NCI-H748 treated with DMSO at 0.1 percent for 48 hours (cell line): ENCODE results near the gene RFX1.
A peak's percentile ranks its signal among the peaks of the same experiment; 100 is the strongest.

Experiments used
- DNase-seq: peaks from one replicate; lab custom pipeline; 2025; lab: John Stamatoyannopoulos, UW

RFX1 gene

GRCh38 chr19:13960863-13961784 is 45.0 kb downstream of the RFX1 start:
- no peak for DNase-seq

DNA sequence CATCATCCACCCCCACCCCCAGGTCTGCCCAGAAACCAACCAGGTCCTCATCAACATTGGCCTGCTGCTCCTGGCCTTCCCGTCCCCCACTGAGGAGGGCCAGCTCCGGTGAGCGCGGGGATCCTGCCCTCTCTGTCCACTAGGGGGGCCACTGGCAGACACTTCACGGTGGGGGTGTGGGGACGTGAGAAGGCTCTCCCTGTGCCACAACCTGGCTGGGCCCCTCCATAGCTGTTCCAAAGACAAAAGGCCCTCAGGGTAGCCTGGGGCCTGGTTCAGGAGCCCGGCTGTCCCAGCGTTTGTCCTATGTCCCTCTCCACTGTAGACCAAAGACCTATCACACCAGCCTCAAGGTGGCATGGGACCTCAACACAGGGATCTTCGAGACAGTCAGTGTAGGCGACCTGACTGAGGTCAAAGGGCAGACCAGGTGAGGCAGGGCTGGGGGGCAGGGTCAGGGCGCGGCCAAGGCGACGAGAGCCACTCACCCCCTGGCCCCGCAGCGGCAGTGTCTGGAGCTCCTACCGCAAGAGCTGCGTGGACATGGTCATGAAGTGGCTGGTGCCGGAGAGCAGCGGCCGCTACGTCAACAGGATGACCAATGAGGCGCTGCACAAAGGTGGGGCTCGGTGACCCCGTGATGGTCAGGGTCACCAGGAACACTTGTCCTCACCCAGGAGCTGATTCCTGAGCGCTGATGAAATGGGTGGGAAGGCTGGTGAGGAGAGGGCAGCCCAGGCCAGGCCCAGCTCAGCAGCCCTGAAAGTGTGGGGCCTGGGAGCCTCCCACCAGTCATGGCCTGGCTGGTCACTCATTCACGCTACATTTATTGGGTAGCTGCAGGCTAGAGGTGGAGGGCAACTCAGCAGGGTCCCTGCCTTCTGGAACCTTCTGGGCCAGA is 45.9 kb downstream of the RFX1 start:
- DNase-seq = no peak

DNA sequence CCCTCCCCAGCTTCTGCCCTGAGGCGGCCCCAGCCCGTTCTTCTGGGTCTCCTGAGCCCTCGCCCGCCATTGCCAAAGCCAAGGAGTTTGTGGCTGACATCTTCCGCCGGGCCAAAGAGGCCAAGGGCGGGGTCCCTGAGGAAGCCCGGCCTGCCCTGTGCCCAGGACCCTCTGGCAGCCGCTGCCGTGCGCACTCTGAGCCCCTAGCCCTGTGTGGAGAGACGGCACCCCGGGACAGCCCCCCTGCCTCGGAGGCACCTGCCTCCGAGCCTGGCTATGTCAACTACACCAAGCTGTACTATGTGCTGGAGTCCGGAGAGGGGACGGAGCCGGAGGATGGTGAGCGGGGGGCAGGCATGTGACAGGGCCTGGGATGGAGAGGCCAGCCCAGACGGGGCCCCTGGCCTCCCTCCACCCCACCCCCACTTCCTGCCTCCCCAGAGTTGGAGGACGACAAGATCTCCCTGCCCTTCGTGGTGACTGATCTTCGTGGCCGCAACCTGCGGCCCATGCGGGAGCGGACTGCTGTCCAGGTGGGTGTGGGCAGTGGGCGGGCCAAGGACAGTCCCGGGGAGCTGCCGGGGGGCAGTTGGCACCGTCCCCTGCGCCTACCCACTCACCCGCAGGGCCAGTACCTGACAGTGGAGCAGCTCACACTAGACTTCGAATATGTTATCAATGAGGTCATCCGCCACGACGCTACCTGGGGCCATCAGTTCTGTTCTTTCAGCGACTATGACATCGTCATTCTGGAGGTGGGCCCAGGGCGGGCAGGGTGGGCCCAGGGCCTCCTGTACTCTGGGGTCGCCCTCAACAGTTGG is 46.8 kb downstream of the RFX1 start:
- no peak for DNase-seq

- DNase-seq = no peak
These were observed 48.1 kb downstream of the RFX1 start for GRCh38 chr19:13958043-13958442.

DNA sequence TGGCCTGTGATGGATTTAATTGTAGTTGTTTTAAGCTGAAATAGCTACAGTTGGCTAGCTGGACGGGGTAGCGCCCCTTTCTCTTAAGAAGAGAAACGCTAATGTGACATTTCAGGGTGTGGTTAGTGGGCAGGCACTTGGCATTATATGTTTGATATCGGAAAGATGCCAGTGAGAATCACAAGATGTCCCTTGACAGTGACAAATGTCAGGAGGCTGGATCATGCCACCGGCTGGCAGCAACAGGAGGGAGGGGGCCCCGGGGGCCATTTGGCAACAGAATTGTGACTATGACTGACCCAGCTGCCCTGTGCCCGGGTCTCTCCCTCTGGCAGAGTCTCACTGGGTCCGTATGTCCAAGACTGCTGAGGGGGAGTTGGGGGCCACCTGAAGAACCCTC is 49.1 kb downstream of the RFX1 start:
- no peak for DNase-seq

- no peak for DNase-seq
These were observed 49.8 kb downstream of the RFX1 start for GRCh38 chr19:13956365-13956744.

DNA sequence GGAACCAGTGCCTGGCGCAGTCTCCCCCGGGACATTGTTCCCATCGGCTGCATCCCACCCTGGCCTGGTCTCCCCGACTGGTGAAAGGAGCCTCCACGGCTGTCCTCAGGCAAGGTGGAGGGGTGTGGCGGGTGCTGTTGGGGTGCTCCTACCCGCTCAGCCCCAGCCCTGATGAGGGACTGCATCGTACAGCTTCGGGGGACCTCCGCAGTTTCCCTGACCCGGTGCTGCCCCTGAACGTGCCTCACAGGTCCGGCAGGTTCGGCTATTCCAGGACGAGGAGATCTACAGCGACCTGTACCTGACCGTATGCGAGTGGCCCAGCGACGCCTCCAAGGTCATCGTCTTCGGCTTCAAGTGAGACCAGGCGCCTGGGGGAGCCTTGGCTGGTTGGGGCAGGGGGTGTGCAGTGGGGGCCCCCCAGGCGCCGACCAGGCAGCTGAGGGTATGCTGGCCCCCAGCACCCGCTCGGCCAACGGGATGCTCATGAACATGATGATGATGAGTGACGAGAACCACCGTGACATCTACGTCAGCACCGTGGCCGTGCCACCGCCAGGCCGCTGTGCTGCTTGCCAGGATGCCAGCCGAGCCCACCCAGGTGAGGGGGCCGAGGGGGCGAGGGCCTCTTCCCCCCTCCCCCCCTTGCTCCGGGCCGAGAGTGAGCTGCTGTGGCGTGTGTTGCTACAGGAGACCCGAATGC is 50.3 kb downstream of the RFX1 start:
- no peak for DNase-seq

DNA sequence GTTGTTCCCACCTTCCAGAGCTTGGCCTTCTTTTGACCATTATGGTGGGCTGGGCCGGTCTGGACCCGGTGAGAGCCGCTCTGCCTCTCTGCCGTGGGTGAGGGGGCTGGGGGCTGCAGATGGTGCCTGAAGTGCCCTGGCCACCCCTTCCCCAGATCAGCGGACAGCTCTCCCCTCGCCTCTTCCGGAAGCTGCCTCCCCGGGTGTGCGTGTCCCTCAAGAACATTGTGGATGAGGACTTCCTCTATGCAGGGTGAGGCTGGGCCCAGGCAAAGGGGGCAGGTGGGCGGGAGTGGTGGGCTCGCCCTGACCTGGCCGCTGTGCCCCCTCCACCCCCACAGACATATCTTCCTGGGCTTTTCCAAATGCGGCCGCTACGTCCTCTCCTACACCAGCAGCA is 51.9 kb downstream of the RFX1 start:
- DNase-seq = no peak

DNA sequence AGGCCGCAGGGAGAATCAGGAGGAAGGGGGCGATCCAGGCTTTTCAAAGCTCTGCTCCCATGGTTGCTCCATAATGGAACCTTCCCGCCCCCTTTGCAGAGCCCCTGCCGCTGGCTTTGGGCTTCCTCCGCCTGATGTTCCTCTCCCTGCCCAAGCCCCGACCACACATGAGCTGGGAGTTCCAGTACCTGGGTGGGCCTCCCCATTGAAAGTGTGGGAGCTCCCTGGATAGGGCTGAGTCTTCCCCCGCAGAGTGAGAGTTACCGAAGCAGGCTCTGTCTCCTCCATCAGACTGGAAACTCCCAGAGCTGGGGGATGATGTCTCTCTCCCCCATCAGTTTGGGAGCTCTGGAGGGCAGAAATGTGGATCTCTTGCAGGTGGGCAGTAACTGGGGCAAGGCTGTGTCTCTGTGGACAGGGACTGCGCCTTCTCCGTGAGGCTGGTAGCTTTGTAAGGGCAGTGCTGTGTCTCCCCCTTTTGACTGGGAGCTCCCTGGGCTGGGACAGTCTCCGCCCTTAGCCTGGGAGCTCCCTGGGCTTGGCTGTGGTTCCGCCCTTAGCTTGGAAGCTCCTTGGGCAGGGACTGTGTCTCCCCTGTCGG is 53.1 kb downstream of the RFX1 start:
- no peak for DNase-seq

DNA sequence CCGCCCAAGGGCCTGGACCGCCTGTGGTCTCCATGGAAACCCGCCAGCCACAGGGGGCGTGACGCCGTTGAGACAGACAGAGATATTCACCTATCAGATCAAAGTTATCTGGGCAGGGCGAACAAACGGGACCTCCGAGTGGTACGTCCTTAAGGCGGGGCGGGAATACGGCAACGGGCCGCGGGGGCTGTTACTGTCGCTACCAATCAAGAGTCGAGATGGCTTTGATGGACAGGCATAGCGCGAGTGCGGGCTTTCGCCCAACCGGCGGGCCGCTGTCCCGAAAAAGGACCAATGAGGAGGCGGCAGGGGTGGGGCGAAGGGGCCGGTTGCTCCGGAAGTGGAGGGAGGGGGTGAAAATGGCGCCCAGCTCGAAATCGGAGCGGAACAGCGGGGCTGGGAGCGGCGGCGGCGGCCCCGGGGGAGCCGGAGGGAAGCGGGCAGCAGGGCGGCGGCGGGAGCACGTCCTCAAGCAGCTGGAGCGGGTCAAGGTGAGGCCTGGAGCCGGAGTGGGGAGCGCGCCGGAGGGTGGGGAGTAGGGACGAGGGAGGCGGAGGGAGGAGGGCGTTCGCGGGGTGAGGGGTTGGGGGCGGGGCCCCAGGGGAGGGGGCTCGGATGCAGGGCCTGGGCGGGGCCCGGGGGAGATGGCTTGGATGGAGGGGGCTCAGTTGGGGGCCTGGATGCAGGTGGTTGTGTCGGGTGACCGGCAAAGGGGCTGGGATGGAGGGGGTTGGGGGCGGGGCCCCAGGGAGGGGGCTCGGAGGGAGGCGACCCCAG is 53.8 kb downstream of the RFX1 start, which contains the start of gene DCAF15:
DCAF15 (plus strand) TSS at position 356 of the 777 bp plus-strand sequence; CDS start at position 360, 4 bp downstream.
- DNase-seq = peak; percentile 94

GRCh38 chr19:13951799-13952153 is 54.3 kb downstream of the RFX1 start:
- DNase-seq = no peak

DNA sequence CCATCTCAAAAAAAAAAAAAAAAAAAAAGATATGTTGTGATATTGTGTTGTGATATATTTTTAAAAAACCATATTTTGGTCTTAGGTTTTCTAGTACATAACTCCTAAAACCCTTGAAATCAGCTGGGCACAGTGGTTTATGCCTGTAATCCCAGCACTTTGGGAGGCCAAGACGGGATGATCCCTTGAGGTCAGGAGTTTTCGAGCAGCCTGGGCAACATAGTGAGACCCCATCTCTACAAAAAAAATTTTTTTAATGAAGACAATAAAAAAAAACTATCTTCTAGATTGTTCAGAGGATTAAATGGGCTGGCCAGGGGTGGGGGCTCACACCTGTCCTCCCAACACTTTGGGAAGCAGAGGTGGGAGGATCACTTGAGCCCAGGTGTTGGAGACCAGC is 55.1 kb downstream of the RFX1 start:
- no peak for DNase-seq

DNA sequence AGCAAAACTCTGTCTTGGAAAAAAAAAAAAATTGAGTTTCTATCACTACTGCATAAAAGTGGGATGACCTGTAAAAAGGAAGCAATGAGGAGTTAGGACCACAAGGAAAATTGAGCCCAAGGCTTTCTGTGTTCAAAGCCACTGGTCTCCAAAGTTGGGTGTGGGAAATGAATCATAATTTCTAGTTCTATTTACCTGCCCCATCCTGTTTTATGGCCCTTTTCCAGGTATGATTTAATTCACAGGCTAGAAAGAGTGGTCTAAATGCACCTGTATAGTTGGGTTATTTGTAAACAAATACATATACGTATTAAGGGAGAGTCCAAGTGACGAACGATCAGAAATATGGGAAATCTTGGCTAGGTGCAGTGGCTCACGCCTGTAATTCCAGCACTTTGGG is 59.7 kb downstream of the RFX1 start:
- DNase-seq = no peak

DNA sequence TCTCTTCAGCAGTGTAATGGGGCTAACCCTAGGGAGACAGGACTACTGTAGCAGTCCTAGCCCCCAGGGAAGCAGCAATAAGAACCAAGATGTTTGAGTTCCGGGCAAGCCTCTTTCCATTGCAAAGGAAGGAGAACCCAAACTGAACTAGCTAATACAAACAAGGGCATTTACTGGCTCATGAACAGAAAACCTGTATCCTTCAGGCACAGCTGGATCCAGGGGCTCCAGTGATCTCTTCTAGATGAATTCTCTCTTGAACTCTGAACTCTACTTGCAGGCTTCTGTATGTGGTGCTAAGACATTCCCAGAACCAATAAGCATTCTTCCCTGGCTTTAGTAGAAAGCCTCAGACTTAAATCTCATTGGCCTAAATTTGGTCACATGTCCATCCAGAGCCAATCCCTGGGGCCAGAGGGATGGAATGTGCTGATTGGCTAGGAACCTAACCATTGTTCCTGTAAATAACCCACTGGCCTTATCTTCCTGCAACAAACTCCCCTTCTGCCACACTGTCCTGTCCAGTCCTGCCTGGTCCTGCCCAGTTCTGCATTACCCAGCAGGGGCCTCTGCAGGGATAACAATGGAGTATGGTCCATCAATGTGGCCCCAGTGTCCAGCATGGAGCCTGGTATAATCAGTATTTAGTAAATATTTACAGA is 64.0 kb downstream of the RFX1 start:
- no peak for DNase-seq

DNA sequence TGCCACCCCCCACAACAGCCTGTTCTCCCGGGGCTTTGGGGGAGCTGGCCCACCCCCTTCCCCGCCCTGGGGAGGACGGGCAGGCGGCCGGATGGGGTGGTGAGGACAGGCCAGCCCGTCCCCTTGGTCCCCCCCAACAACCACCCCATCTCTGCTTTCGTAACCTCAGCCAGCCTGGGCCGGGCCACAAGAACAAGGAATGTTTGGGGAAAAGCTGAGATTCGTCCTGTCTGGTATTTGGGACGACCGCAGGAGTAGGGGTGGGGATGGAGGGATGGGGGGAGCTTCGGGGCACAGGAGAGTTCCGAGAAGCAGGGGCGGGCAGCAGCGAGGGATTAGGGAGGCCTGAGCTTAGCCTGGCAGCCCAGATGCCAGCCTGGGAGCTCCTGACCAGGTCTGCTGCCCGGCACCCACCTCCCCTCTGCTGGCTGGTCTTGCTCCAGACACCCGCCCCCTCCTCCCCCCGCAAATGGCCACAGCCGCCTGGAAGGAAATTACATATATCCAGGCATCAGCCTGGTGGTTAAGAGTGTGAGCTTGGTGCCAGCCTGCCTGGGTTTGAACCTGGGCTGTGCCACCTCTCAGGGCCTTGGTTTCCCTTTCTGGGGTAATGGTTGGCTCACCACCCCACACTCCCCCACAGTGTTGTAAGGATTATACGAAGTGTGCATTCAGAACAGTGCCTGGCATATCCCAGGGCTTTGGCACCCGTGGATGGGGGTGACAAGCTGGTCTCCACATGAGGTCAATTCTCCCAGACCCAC is 67.6 kb downstream of the RFX1 start, which contains the start of gene PODNL1:
PODNL1 (minus strand) TSS at position 117 of the 764 bp plus-strand sequence. CDS start 236 bp downstream, outside the sequence.
- no peak for DNase-seq

GRCh38 chr19:13937479-13938300 is 68.4 kb downstream of the RFX1 start:
- DNase-seq = no peak

GRCh38 chr19:13935765-13936510 is 70.2 kb downstream of the RFX1 start:
- DNase-seq = no peak
